Mucosa of descending colon (tissue), 3 donors: ENCODE measurements around the gene TSHZ2. TPM values are rescaled to one million over a fixed set of nuclear protein-coding genes. Genes with fewer than 3 reads are reported as not detected.

ENCODE experiments used
- ATAC-seq: fragments of 200-7000 bp; cut with Tn5 transposase; one replicate; pipeline ENCODE4 v1.9.1; 2020; ENCODE audit warnings: mild to moderate bottlenecking, moderate library complexity
- DNase-seq, 3 donors: peaks; one replicate each; pipeline ENCODE4 v3.0.0-alpha.2; 2020
- H3K36me3 ChIP-seq: fragments of 200-600 bp; one replicate; pipeline ENCODE4 v1.8.0; 2021; ENCODE audit warnings: low read depth, mild to moderate bottlenecking
- H3K4me1 ChIP-seq: fragments of 200-600 bp; one replicate; pipeline ENCODE4 v1.8.0; 2021; ENCODE audit warnings: low read depth, mild to moderate bottlenecking
- H3K4me3 ChIP-seq: fragments of 200-600 bp; one replicate; pipeline ENCODE4 v1.8.0; 2021; ENCODE audit warnings: mild to moderate bottlenecking
- H3K9me3 ChIP-seq: fragments of 200-600 bp; one replicate; pipeline ENCODE4 v1.8.0; 2021; ENCODE audit warnings: mild to moderate bottlenecking
- CTCF ChIP-seq: fragments of 200-600 bp; IDR thresholded peaks from one replicate; pipeline ENCODE4 v1.8.0; 2022; ENCODE audit warnings: antibody characterized with exemption, mild to moderate bottlenecking
- intact Hi-C, 2 donors: fragments of 100-400 bp; cut with DNase I in 1 of 2; cut with micrococcal nuclease in 1 of 2; formaldehyde crosslinking; loops; one replicate each; pipeline versions ENCODE4 v1.11.0 to v1.11.1; 2022; cut with DNase I, micrococcal nuclease
- total RNA-seq, 3 donors: library from RNA; stranded (reverse); fragmentation: NEBNext Ultra II Directional in 2 of 3; extraction: Animal tissue kit (Norgen Biotek cat#: 25700) in 2 of 3; gene quantifications; one replicate each; pipeline versions ENCODE4 v1.2.1 to v1.2.4, GENCODE V29; 2021 to 2023
- donor health status: DM: no; HTN: no; CAD: no; lungs with moderate emphysema.
- donor health status: DM: no; HTN: no; CAD: no.
- donor health status: DM: no; HTN: yes; CAD: no.

The TSHZ2 gene
- total RNA-seq, 3 donors from 2014 or later = 1.9 to 17.8 (median 3.6) TPM

GRCh38 chr20:53279735-53280134 is 307.6 kb downstream of the TSHZ2 start:
- no peak for DNase-seq
- Histone ChIP-seq H3K36me3 (no peaks in the 10 kb centered on the region), H3K4me3 (no peak overlapping the region), H3K9me3 (no peaks in the 10 kb centered on the region), H3K4me1 (no peaks in the 10 kb centered on the region)
- ATAC-seq = no peak
- intact Hi-C loops = no loop called here
- TF ChIP-seq CTCF = no peak

GRCh38 chr20:53281557-53282117 is 309.5 kb downstream of the TSHZ2 start:
- Histone ChIP-seq H3K9me3 (no peaks in the 10 kb centered on the region), H3K4me3 (no peak overlapping the region), H3K4me1 (no peaks in the 10 kb centered on the region), H3K36me3 (no peaks in the 10 kb centered on the region)
- ATAC-seq = no peak
- TF ChIP-seq CTCF = no peak
- DNase-seq = no peak
- intact Hi-C loops = no loop called here

- TF ChIP-seq CTCF = no peak
- ATAC-seq = no peak
These were observed 310.2 kb downstream of the TSHZ2 start for GRCh38 chr20:53282217-53282955.

GRCh38 chr20:53283011-53283410 is 310.9 kb downstream of the TSHZ2 start:
- Histone ChIP-seq H3K9me3 (no peaks in the 10 kb centered on the region), H3K4me1 (no peaks in the 10 kb centered on the region), H3K36me3 (no peaks in the 10 kb centered on the region), H3K4me3 (no peak overlapping the region)
- no peak for ATAC-seq
- DNase-seq = no peak
- no peak for TF ChIP-seq CTCF
- intact Hi-C loops = no loop called here

More at GRCh38 chr20:53282217-53282955, 310.2 kb downstream of the TSHZ2 start:
- intact Hi-C loops = no loop called here
- no peaks in the 10 kb centered on the region for H3K36me3 ChIP-seq
- no peak overlapping the region for H3K4me3 ChIP-seq
- no peaks in the 10 kb centered on the region for H3K4me1 ChIP-seq
- DNase-seq = no peak
- H3K9me3 ChIP-seq = no peaks in the 10 kb centered on the region

- ATAC-seq = no peak
- no peaks in the 10 kb centered on the region for H3K9me3 ChIP-seq
- no peaks in the 10 kb centered on the region for H3K36me3 ChIP-seq
- no peaks in the 10 kb centered on the region for H3K4me1 ChIP-seq
- no peak overlapping the region for H3K4me3 ChIP-seq
- intact Hi-C loops = no loop called here
- no peak for DNase-seq
- no peak for TF ChIP-seq CTCF
These were observed 311.4 kb downstream of the TSHZ2 start for GRCh38 chr20:53283597-53283996.
